Esophagus squamous epithelium (tissue), 5 donors: Measurements from ENCODE around the gene TIMP3. TPM values are rescaled to one million over a fixed set of nuclear protein-coding genes. Genes with fewer than 3 reads are reported as not detected.

Experiments
- DNase-seq: peaks from one replicate; lab custom pipeline; 2025; lab: John Stamatoyannopoulos, UW
- H3K27ac ChIP-seq, 4 donors: fragments of 200-600 bp; sonication (generic); one replicate each; pipeline ENCODE4 v1.5.1; 2016 to 2019; ENCODE audit warnings: mild to moderate bottlenecking in 1 of 4
- H3K27me3 ChIP-seq, 4 donors: fragments of 200-600 bp; sonication (generic); 1 replicate in 3 of 4; 2 replicates in 1 of 4; pipeline versions ENCODE4 v1.5.1 to v1.6.0; 2017 to 2021; ENCODE audit warnings: antibody characterized with exemption in 1 of 4
- H3K36me3 ChIP-seq, 3 donors: fragments of 200-600 bp; sonication (generic); one replicate each; pipeline ENCODE4 v1.5.1; 2016 to 2019
- H3K4me1 ChIP-seq, 3 donors: fragments of 200-600 bp; sonication (generic); one replicate each; pipeline ENCODE4 v1.5.1; 2017 to 2019
- H3K4me3 ChIP-seq, 4 donors: fragments of 200-600 bp; sonication (generic); 1 replicate in 3 of 4; 2 replicates in 1 of 4; pipeline ENCODE4 v1.5.1; 2016 to 2019; ENCODE audit warnings: mild to moderate bottlenecking in 2 of 4, moderate library complexity in 1 of 4
- H3K9me3 ChIP-seq, 3 donors: fragments of 200-600 bp; sonication (generic); one replicate each; pipeline ENCODE4 v1.5.1; 2016 to 2019
- CTCF ChIP-seq, 6 experiments: fragments of 450-650 bp in 4 of 6; fragments of 200-600 bp in 2 of 6; sonication (generic) in 2 of 6; IDR thresholded peaks; one replicate each; pipeline ENCODE4 v1.5.1; 2016 to 2019; ENCODE audit warnings: antibody characterized with exemption in 6 of 6, mild to moderate bottlenecking in 4 of 6, moderate library complexity in 4 of 6
- POLR2A ChIP-seq, 4 donors: fragments of 450-650 bp; IDR thresholded peaks; one replicate each; pipeline ENCODE4 v1.6.1; 2017; ENCODE audit warnings: antibody characterized with exemption in 4 of 4, mild to moderate bottlenecking in 4 of 4, moderate library complexity in 3 of 4
- WGBS, 2 donors: methylation state at CpG; one replicate each; pipeline ENCODE4 v1.1.5; 2018; 5-methylcytosine and 5-hydroxymethylcytosine counted together
- intact Hi-C: fragments of 100-400 bp; cut with DNase I; formaldehyde crosslinking; loops from one replicate; pipeline ENCODE4 v1.15.0; 2022
- total RNA-seq, 4 donors: library from RNA; depleted of rRNA; stranded (reverse); fragments of >200 nt; gene quantifications; one replicate each; pipeline ENCODE4 v1.1.0, GENCODE V29; 2016
- donor health status: DM: yes; HTN: yes; CAD: no.

Gene TIMP3
- total RNA-seq, 4 donors from 2014 or later, result 15.3 to 306 (median 54.2) TPM

- H3K4me3 ChIP-seq, result no peak overlapping the region
- intact Hi-C loops, result no loop called here
- H3K9me3 ChIP-seq, result no peaks in the 10 kb centered on the region
- TF ChIP-seq POLR2A (IDR thresholded peaks at IDR 0.05), result no peak
- TF ChIP-seq CTCF (IDR thresholded peaks at IDR 0.05), result peak in 1 of 6 experiments; percentile 10
- no peak for DNase-seq
- WGBS, 2 donors, result 44 to 76% methylated on average over 2 of the region's 2 CpGs
- H3K27ac ChIP-seq, result peak overlapping the region in 3 of 4 donors; percentile 24 to 79 (median 70)
- H3K36me3 ChIP-seq, result peaks cover 0 to 10% (median 0%) of the 10 kb centered on the region in 3 donors
- no peaks in the 10 kb centered on the region for H3K27me3 ChIP-seq
- peaks cover 0 to 96% (median 59%) of the 10 kb centered on the region in 3 donors for H3K4me1 ChIP-seq
Observed at GRCh38 chr22:32828150-32828549, 26.6 kb downstream of the TIMP3 start.

GRCh38 chr22:32828561-32828960, 27.1 kb downstream of the TIMP3 start:
- no peaks in the 10 kb centered on the region for H3K27me3 ChIP-seq
- intact Hi-C loops, result no loop called here
- DNase-seq, result no peak
- peaks cover 0 to 13% (median 0%) of the 10 kb centered on the region in 3 donors for H3K36me3 ChIP-seq
- no peak overlapping the region for H3K4me3 ChIP-seq
- H3K4me1 ChIP-seq, result peaks cover 0 to 96% (median 61%) of the 10 kb centered on the region in 3 donors
- H3K27ac ChIP-seq, result peak overlapping the region in 3 of 4 donors; percentile 24 to 79 (median 70)
- WGBS, 2 donors, result 77 to 100% methylated on average over 2 to 3 of the region's 5 CpGs
- TF ChIP-seq POLR2A (IDR thresholded peaks at IDR 0.05), result no peak
- TF ChIP-seq CTCF (IDR thresholded peaks at IDR 0.05), result no peak
- H3K9me3 ChIP-seq, result no peaks in the 10 kb centered on the region

GRCh38 chr22:32829451-32829851, 27.9 kb downstream of the TIMP3 start:
- H3K4me1 ChIP-seq, result peaks cover 0 to 96% (median 62%) of the 10 kb centered on the region in 3 donors
- no peak for DNase-seq
- TF ChIP-seq CTCF (IDR thresholded peaks at IDR 0.05) (no peak), POLR2A (IDR thresholded peaks at IDR 0.05) (no peak)

GRCh38 chr22:32830473-32830872, 29.0 kb downstream of the TIMP3 start:
- intact Hi-C loops, result no loop called here
- Histone ChIP-seq H3K4me1 (peaks cover 0 to 95% (median 58%) of the 10 kb centered on the region in 3 donors), H3K27me3 (no peaks in the 10 kb centered on the region), H3K9me3 (no peaks in the 10 kb centered on the region), H3K4me3 (no peak overlapping the region), H3K27ac (peak overlapping the region in 3 of 4 donors; percentile 24 to 79 (median 70)), H3K36me3 (peaks cover 0 to 22% (median 0%) of the 10 kb centered on the region in 3 donors)
- no peak for DNase-seq
- WGBS, 2 donors, result 57 to 64% methylated on average over 9 to 11 of the region's 11 CpGs
- TF ChIP-seq CTCF (IDR thresholded peaks at IDR 0.05), result no peak
- no peak for TF ChIP-seq POLR2A (IDR thresholded peaks at IDR 0.05)

More at GRCh38 chr22:32829451-32829851, 27.9 kb downstream of the TIMP3 start:
- Histone ChIP-seq H3K27me3 (no peaks in the 10 kb centered on the region), H3K27ac (peak overlapping the region in 3 of 4 donors; percentile 24 to 79 (median 70)), H3K9me3 (no peaks in the 10 kb centered on the region), H3K4me3 (no peak overlapping the region), H3K36me3 (peaks cover 0 to 16% (median 0%) of the 10 kb centered on the region in 3 donors)
- 46 to 88% methylated on average over 4 of the region's 10 CpGs for WGBS, 2 donors
- intact Hi-C loops, result no loop called here

GRCh38 chr22:32830957-32831356, 29.5 kb downstream of the TIMP3 start:
- intact Hi-C loops, result no loop called here
- H3K4me3 ChIP-seq, result no peak overlapping the region
- H3K36me3 ChIP-seq, result peaks cover 0 to 22% (median 0%) of the 10 kb centered on the region in 3 donors
- peak overlapping the region in 3 of 4 donors; percentile 24 to 70 (median 61) for H3K27ac ChIP-seq
- no peaks in the 10 kb centered on the region for H3K9me3 ChIP-seq
- H3K4me1 ChIP-seq, result peaks cover 0 to 99% (median 58%) of the 10 kb centered on the region in 3 donors
- WGBS, 2 donors, result 64 to 82% methylated on average over 2 of the region's 2 CpGs
- TF ChIP-seq POLR2A (IDR thresholded peaks at IDR 0.05), result no peak
- no peak for TF ChIP-seq CTCF (IDR thresholded peaks at IDR 0.05)
- H3K27me3 ChIP-seq, result no peaks in the 10 kb centered on the region
- no peak for DNase-seq
